Measurements from ENCODE around the gene RPL35. TPM values are rescaled to one million over a fixed set of nuclear protein-coding genes. Genes with fewer than 3 reads are reported as not detected.
A peak's percentile ranks its signal among the peaks of the same experiment; 100 is the strongest.

RPL35 gene
- total and polyA plus RNA-seq, 8 donors, result 857 to 1,298 (median 994) TPM

DNA sequence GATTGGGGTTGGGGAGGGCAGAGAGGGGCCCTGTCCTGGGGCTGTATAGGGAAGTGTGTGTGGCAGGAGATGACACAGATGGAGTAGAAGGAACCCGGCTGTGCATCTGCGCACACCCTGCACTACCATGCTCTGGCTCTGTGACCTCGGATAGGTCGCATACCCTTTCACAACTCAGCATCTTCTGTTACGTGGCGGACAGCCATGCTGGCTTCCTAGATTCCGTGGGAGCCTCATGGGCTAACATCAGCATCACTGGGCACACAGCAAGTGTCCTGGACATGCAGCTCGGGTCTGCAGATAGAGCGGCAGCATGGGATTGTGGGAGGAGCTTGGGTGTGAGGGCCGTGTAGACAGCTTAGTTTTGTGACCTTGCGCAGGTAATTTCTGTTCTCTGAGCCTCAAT lies 9.4 kb upstream of the RPL35 start:
- peak overlapping the region in 1 of 2 donors; percentile 100 for H3K4me3 ChIP-seq
- H3K27ac ChIP-seq, result peak overlapping the region in 1 of 2 donors; percentile 92
- ATAC-seq, result no peak
- peaks cover 0 to 31% of the 10 kb centered on the region in 2 donors for H3K36me3 ChIP-seq
- no peaks in the 10 kb centered on the region for H3K9me3 ChIP-seq
- intact Hi-C loops (cut with DNase I), result no loop called here
- TF ChIP-seq, protein P1, sequence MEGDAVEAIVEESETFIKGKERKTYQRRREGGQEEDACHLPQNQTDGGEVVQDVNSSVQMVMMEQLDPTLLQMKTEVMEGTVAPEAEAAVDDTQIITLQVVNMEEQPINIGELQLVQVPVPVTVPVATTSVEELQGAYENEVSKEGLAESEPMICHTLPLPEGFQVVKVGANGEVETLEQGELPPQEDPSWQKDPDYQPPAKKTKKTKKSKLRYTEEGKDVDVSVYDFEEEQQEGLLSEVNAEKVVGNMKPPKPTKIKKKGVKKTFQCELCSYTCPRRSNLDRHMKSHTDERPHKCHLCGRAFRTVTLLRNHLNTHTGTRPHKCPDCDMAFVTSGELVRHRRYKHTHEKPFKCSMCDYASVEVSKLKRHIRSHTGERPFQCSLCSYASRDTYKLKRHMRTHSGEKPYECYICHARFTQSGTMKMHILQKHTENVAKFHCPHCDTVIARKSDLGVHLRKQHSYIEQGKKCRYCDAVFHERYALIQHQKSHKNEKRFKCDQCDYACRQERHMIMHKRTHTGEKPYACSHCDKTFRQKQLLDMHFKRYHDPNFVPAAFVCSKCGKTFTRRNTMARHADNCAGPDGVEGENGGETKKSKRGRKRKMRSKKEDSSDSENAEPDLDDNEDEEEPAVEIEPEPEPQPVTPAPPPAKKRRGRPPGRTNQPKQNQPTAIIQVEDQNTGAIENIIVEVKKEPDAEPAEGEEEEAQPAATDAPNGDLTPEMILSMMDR (IDR thresholded peaks at IDR 0.05), result no peak
- no peaks in the 10 kb centered on the region for H3K27me3 ChIP-seq
- no peak for DNase-seq
- H3K4me1 ChIP-seq, result peaks cover 33 to 61% of the 10 kb centered on the region in 2 donors

DNA sequence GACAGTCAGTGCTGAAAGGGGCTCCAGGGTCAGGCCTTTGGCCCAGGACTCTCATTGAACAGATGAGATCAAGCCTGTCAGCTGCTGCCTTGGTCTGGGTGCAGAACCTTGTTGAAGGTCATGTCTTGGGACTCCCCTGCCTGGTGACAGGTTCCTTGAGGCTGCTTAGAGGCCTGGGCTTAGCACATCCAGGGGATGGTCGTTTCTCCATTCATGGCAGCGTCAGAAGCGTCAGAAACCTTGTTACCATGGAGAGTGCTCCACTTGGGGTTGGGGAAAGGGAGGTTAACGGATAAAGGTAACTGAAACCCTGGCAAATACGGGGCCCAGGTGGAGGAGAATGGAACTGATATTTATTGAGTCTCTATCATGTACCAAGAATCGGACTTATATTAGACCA lies 9.0 kb upstream of the RPL35 start:
- intact Hi-C loops (cut with DNase I), result no loop called here
- Histone ChIP-seq H3K27me3 (no peaks in the 10 kb centered on the region), H3K4me3 (peak overlapping the region; percentile 88 to 100), H3K27ac (peak overlapping the region; percentile 88 to 92), H3K9me3 (no peaks in the 10 kb centered on the region), H3K4me1 (peaks cover 33 to 61% of the 10 kb centered on the region in 2 donors), H3K36me3 (peaks cover 0 to 26% of the 10 kb centered on the region in 2 donors)
- TF ChIP-seq, protein P1 (IDR thresholded peaks at IDR 0.05), result no peak
- no peak for ATAC-seq
- no peak for DNase-seq

DNA sequence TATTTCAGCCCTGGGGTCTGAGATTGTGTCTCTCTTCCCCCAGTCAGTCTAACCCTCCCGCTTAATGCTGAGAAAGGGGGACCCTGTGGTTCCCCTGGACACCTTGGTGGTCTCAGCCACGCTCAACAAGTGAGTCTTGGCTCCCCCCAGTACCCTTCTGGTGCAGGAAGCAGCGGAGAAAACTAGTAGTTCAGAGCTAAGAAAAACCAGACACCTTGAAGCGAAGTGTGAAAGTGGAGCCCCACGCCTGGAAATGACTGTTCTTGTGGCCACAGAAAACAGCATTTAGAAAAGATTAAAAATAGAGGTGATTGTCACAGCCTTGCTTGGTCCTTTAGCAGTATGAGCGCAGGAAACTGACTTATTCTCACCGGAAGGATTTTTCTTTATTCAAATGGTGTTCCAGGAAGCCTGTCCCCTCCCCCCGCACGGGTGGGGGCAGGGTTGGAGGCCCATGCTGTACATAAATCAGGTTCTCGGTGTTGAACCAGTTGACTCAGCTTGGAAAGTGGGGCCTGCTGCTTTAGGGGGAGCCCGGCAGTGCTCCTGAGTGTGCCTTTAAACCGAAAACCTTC lies 8.3 kb upstream of the RPL35 start:
- H3K4me1 ChIP-seq, result peaks cover 33 to 61% of the 10 kb centered on the region in 2 donors
- H3K36me3 ChIP-seq, result peaks cover 0 to 20% of the 10 kb centered on the region in 2 donors
- peak overlapping the region; percentile 88 to 92 for H3K27ac ChIP-seq
- ATAC-seq (peak; percentile 31), DNase-seq (no peak)
- peak overlapping the region; percentile 88 to 100 for H3K4me3 ChIP-seq
- H3K9me3 ChIP-seq, result no peaks in the 10 kb centered on the region
- no peaks in the 10 kb centered on the region for H3K27me3 ChIP-seq
- TF ChIP-seq, protein P1 (IDR thresholded peaks at IDR 0.05), result no peak
- intact Hi-C loops (cut with DNase I), result no loop called here

DNA sequence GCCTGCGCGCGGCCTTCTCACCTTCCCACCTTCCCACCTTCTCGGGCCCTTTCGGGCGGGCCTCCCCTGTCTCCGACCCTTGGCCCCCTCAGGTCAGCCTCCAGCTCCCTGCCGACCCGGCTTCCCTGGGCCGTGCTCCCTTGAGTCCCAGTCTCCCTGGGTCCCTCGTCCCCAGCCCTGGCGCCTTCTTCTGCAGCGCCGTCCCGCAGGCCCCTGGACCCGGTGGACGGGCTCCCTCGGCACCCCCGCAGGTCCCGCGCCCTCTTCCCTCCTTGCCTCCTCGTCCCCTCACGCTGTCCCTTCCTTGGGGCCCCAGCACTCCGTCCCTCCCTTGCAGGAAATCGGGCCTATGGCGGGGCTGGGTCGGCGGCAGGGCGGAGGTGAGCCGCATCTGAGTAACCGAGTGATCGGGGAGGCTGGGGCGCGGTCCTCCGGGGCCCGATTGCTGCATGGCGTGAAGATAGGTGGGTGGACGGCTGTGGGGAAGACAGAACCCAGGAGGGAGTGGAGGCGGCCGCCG lies 7.8 kb upstream of the RPL35 start:
- peak; percentile 13 for ATAC-seq

More for the DNA sequence above, 7.8 kb upstream of the RPL35 start:
- TF ChIP-seq, protein P1 (IDR thresholded peaks at IDR 0.05), result no peak
- Histone ChIP-seq H3K4me3 (peak overlapping the region; percentile 88 to 100), H3K27me3 (no peaks in the 10 kb centered on the region), H3K4me1 (peaks cover 33 to 59% of the 10 kb centered on the region in 2 donors), H3K36me3 (peaks cover 0 to 14% of the 10 kb centered on the region in 2 donors), H3K27ac (peak overlapping the region; percentile 88 to 92), H3K9me3 (no peaks in the 10 kb centered on the region)
- no peak for DNase-seq
- intact Hi-C loops (cut with DNase I), result no loop called here

Measured in left lung (tissue), 10 donors.